ENCODE data around the gene AP3D1. TPM values are rescaled to one million over a fixed set of nuclear protein-coding genes. Genes with fewer than 3 reads are reported as not detected.
A peak's percentile ranks its signal among the peaks of the same experiment; 100 is the strongest.

Gene AP3D1
- total RNA-seq, 2 experiments from 2014 or later: 110 to 127 TPM

- ATAC-seq (no peak), DNase-seq (no peak)
- Mint-ChIP-seq H3K4me3 (no peak overlapping the region), H3K4me1 (peaks cover 7% of the 10 kb centered on the region), H3K27me3 (no peaks in the 10 kb centered on the region), H3K9me3 (ENCODE audit: low read depth) (no peaks in the 10 kb centered on the region), H3K36me3 (no peaks in the 10 kb centered on the region), H3K27ac (no peak overlapping the region)
- CTCF ChIA-PET: interaction anchor here (0.9 to 1.3 kb wide), 3 partner anchors 51 to 64 kb away, joined by 3 read pairs; no protein-coding TSS in a partner anchor
These were observed 6.1 kb upstream of the AP3D1 start for GRCh38 chr19:2157452-2157851.

- no peak for ATAC-seq
- Mint-ChIP-seq H3K36me3 (no peaks in the 10 kb centered on the region), H3K4me3 (no peak overlapping the region)
These were observed 3.3 kb upstream of the AP3D1 start for GRCh38 chr19:2154587-2155075.

GRCh38 chr19:2150794-2151338, 500 bp downstream of the AP3D1 start:
- DNase-seq: peak; percentile 53
- CTCF ChIA-PET: interaction anchor here (1.3 to 2.0 kb wide), 4 partner anchors 13 to 84 kb away, joined by 3 to 7 read pairs (median 4); partner anchors contain the start of gene PLEKHJ1
- Mint-ChIP-seq H3K4me3 (peak overlapping the region; percentile 80), H3K9me3 (ENCODE audit: low read depth) (no peaks in the 10 kb centered on the region), H3K27ac (peak overlapping the region; percentile 62), H3K4me1 (peaks cover 46% of the 10 kb centered on the region), H3K27me3 (no peaks in the 10 kb centered on the region), H3K36me3 (peaks cover 8% of the 10 kb centered on the region)
- peak; percentile 14 for ATAC-seq

More at GRCh38 chr19:2154587-2155075, 3.3 kb upstream of the AP3D1 start:
- Mint-ChIP-seq H3K27ac (no peak overlapping the region), H3K9me3 (ENCODE audit: low read depth) (no peaks in the 10 kb centered on the region), H3K27me3 (no peaks in the 10 kb centered on the region), H3K4me1 (peaks cover 23% of the 10 kb centered on the region)
- no peak for DNase-seq
- CTCF ChIA-PET: interaction anchor here (0.7 to 1.8 kb wide), 7 partner anchors 11 to 586 kb away, joined by 3 to 14 read pairs (median 3); partner anchors contain the start of gene MEX3D

GRCh38 chr19:2149980-2150793, 1.2 kb downstream of the AP3D1 start:
- Mint-ChIP-seq H3K27me3 (no peaks in the 10 kb centered on the region), H3K4me3 (peak overlapping the region; percentile 80), H3K9me3 (ENCODE audit: low read depth) (no peaks in the 10 kb centered on the region), H3K4me1 (peaks cover 49% of the 10 kb centered on the region), H3K36me3 (peaks cover 8% of the 10 kb centered on the region), H3K27ac (peak overlapping the region; percentile 78)
- CTCF ChIA-PET: interaction anchor here (0.8 to 2.0 kb wide), 3 partner anchors 12 to 17 kb away, joined by 3 to 5 read pairs (median 3); no protein-coding TSS in a partner anchor
- no peak for ATAC-seq
- DNase-seq: peak; percentile 57

GRCh38 chr19:2148482-2149135, 2.8 kb downstream of the AP3D1 start:
- Mint-ChIP-seq H3K4me3 (no peak overlapping the region), H3K27ac (peak overlapping the region; percentile 49), H3K4me1 (peaks cover 52% of the 10 kb centered on the region), H3K36me3 (peaks cover 10% of the 10 kb centered on the region), H3K9me3 (ENCODE audit: low read depth) (no peaks in the 10 kb centered on the region), H3K27me3 (no peaks in the 10 kb centered on the region)
- DNase-seq: no peak
- CTCF ChIA-PET: no interaction called here
- ATAC-seq: no peak

GRCh38 chr19:2145831-2146241, 5.5 kb downstream of the AP3D1 start:
- H3K4me1 Mint-ChIP-seq: peaks cover 46% of the 10 kb centered on the region

GRCh38 chr19:2144190-2144589, 7.2 kb downstream of the AP3D1 start:
- ATAC-seq: no peak
- H3K4me1 Mint-ChIP-seq: peaks cover 33% of the 10 kb centered on the region
- CTCF ChIA-PET: interaction anchor here (1.0 kb wide), 1 partner anchor 11 kb away, joined by 3 read pairs; no protein-coding TSS in a partner anchor
- H3K4me3 Mint-ChIP-seq: no peak overlapping the region
- no peaks in the 10 kb centered on the region for H3K9me3 Mint-ChIP-seq (ENCODE audit: low read depth)
- H3K36me3 Mint-ChIP-seq: peaks cover 19% of the 10 kb centered on the region
- H3K27ac Mint-ChIP-seq: no peak overlapping the region
- H3K27me3 Mint-ChIP-seq: no peaks in the 10 kb centered on the region
- DNase-seq: no peak

More at GRCh38 chr19:2145831-2146241, 5.5 kb downstream of the AP3D1 start:
- H3K27ac Mint-ChIP-seq: no peak overlapping the region
- H3K4me3 Mint-ChIP-seq: no peak overlapping the region
- no peak for ATAC-seq
- H3K9me3 Mint-ChIP-seq (ENCODE audit: low read depth): no peaks in the 10 kb centered on the region
- no peaks in the 10 kb centered on the region for H3K27me3 Mint-ChIP-seq
- peaks cover 13% of the 10 kb centered on the region for H3K36me3 Mint-ChIP-seq
- CTCF ChIA-PET: interaction anchor here (1.0 kb wide), 2 partner anchors 116 kb away, joined by 3 read pairs; no protein-coding TSS in a partner anchor
- DNase-seq: no peak

- Mint-ChIP-seq H3K27ac (no peak overlapping the region), H3K9me3 (ENCODE audit: low read depth) (no peaks in the 10 kb centered on the region)
- CTCF ChIA-PET: interaction anchor here (1.3 kb wide), 1 partner anchor 14 kb away, joined by 4 read pairs; no protein-coding TSS in a partner anchor
These were observed 9.1 kb downstream of the AP3D1 start for GRCh38 chr19:2142173-2142829.

GRCh38 chr19:2140138-2140569, 11.2 kb downstream of the AP3D1 start:
- CTCF ChIA-PET: interaction anchor here (0.7 to 1.2 kb wide), 2 partner anchors 16 to 614 kb away, joined by 3 read pairs; no protein-coding TSS in a partner anchor
- H3K27ac Mint-ChIP-seq: no peak overlapping the region
- ATAC-seq (no peak), DNase-seq (no peak)
- H3K4me1 Mint-ChIP-seq: peaks cover 5% of the 10 kb centered on the region
- no peaks in the 10 kb centered on the region for H3K27me3 Mint-ChIP-seq
- peaks cover 20% of the 10 kb centered on the region for H3K36me3 Mint-ChIP-seq
- H3K4me3 Mint-ChIP-seq: no peak overlapping the region
- H3K9me3 Mint-ChIP-seq (ENCODE audit: low read depth): no peaks in the 10 kb centered on the region

More at GRCh38 chr19:2142173-2142829, 9.1 kb downstream of the AP3D1 start:
- peaks cover 15% of the 10 kb centered on the region for H3K4me1 Mint-ChIP-seq
- peaks cover 20% of the 10 kb centered on the region for H3K36me3 Mint-ChIP-seq
- no peak overlapping the region for H3K4me3 Mint-ChIP-seq
- H3K27me3 Mint-ChIP-seq: no peaks in the 10 kb centered on the region
- no peak for DNase-seq
- no peak for ATAC-seq

GRCh38 chr19:2139385-2140137, 11.8 kb downstream of the AP3D1 start:
- CTCF ChIA-PET: no interaction called here
- ATAC-seq (no peak), DNase-seq (no peak)
- peaks cover 2% of the 10 kb centered on the region for H3K4me1 Mint-ChIP-seq
- no peak overlapping the region for H3K27ac Mint-ChIP-seq
- no peaks in the 10 kb centered on the region for H3K27me3 Mint-ChIP-seq
- peaks cover 20% of the 10 kb centered on the region for H3K36me3 Mint-ChIP-seq
- no peak overlapping the region for H3K4me3 Mint-ChIP-seq
- no peaks in the 10 kb centered on the region for H3K9me3 Mint-ChIP-seq (ENCODE audit: low read depth)

- peaks cover 2% of the 10 kb centered on the region for H3K4me1 Mint-ChIP-seq
- CTCF ChIA-PET: interaction anchor here (2.1 kb wide), 1 partner anchor 12 kb away, joined by 5 read pairs; no protein-coding TSS in a partner anchor
- DNase-seq (no peak), ATAC-seq (no peak)
- no peak overlapping the region for H3K4me3 Mint-ChIP-seq
- H3K27ac Mint-ChIP-seq: no peak overlapping the region
- no peaks in the 10 kb centered on the region for H3K9me3 Mint-ChIP-seq (ENCODE audit: low read depth)
- peaks cover 20% of the 10 kb centered on the region for H3K36me3 Mint-ChIP-seq
- H3K27me3 Mint-ChIP-seq: no peaks in the 10 kb centered on the region
These were observed 13.2 kb downstream of the AP3D1 start for GRCh38 chr19:2138061-2138728.
